Spleen (tissue), 7 donors: ENCODE results near the gene CFAP54.

Source experiments
- CTCF ChIP-seq, 11 experiments: fragments of 200-600 bp in 7 of 11; fragments of 450-650 bp in 4 of 11; sonication (generic) in 4 of 11; IDR thresholded peaks in 8 of 11; conservative IDR thresholded peaks in 3 of 11; 1 replicate in 7 of 11; 2 replicates in 4 of 11; pipeline versions ENCODE4 v1.4.0 to v1.8.0; 2016 to 2021; ENCODE audit warnings: antibody characterized with exemption in 11 of 11, inconsistent platforms in 4 of 11, mild to moderate bottlenecking in 1 of 11
- POLR2A ChIP-seq, 3 donors: fragments of 450-650 bp; IDR thresholded peaks; one replicate each; pipeline ENCODE4 v1.5.1; 2017; ENCODE audit warnings: antibody characterized with exemption in 3 of 3, mild to moderate bottlenecking in 1 of 3
- donor health status: DM: no; HTN: no; CAD: no; lungs with moderate emphysema.
- donor health status: DM: no; HTN: no; CAD: no.
- donor health status: DM: no; HTN: no; CAD: no.

- TF ChIP-seq CTCF (IDR thresholded peaks at IDR 0.05 in 8 of 11, conservative IDR thresholded peaks at IDR 0.05 in 3 of 11) (no peak), POLR2A (IDR thresholded peaks at IDR 0.05) (peak in 1 of 3 donors; percentile 16)
Observed at GRCh38 chr12:96445691-96446583, 43.4 kb upstream of the CFAP54 start.
